Liver (tissue), 3 donors: ENCODE measurements around the gene INO80.
A peak's percentile ranks its signal among the peaks of the same experiment; 100 is the strongest.

ENCODE experiments used
- EGR1 ChIP-seq, 2 donors: IDR thresholded peaks; 2 replicates each; pipeline ENCODE4 v1.6.1; 2016 to 2018; ENCODE audit warnings: antibody characterized with exemption in 2 of 2, low read depth in 2 of 2
- JUND ChIP-seq, 2 donors: IDR thresholded peaks; 2 replicates each; pipeline ENCODE4 v1.6.1; 2016; ENCODE audit warnings: antibody characterized with exemption in 2 of 2
- SP1 ChIP-seq: IDR thresholded peaks from 2 replicates; pipeline ENCODE4 v1.6.1; 2018; ENCODE audit warnings: antibody characterized with exemption, mild to moderate bottlenecking
- TAF1 ChIP-seq: conservative IDR thresholded peaks from 2 replicates; pipeline ENCODE4 v1.6.1; 2016; ENCODE audit warnings: antibody characterized with exemption, mild to moderate bottlenecking
- YY1 ChIP-seq: IDR thresholded peaks from 2 replicates; pipeline ENCODE4 v1.6.1; 2016; ENCODE audit warnings: antibody characterized with exemption, mild to moderate bottlenecking
- TF ChIP-seq, protein P1 (sequence below): fragments of 150-350 bp; IDR thresholded peaks from 2 replicates; pipeline ENCODE4 v1.5.1; 2017; ENCODE audit warnings: improper control_type of control experiment, low read depth, low read length; ENCODE audit not compliant: missing input control
- TF ChIP-seq, protein P2 (sequence below): IDR thresholded peaks from 2 replicates; pipeline ENCODE4 v1.6.1; 2016; ENCODE audit warnings: antibody characterized with exemption, mild to moderate bottlenecking
- donor health status: healthy.
- donor health status: healthy.

DNA sequence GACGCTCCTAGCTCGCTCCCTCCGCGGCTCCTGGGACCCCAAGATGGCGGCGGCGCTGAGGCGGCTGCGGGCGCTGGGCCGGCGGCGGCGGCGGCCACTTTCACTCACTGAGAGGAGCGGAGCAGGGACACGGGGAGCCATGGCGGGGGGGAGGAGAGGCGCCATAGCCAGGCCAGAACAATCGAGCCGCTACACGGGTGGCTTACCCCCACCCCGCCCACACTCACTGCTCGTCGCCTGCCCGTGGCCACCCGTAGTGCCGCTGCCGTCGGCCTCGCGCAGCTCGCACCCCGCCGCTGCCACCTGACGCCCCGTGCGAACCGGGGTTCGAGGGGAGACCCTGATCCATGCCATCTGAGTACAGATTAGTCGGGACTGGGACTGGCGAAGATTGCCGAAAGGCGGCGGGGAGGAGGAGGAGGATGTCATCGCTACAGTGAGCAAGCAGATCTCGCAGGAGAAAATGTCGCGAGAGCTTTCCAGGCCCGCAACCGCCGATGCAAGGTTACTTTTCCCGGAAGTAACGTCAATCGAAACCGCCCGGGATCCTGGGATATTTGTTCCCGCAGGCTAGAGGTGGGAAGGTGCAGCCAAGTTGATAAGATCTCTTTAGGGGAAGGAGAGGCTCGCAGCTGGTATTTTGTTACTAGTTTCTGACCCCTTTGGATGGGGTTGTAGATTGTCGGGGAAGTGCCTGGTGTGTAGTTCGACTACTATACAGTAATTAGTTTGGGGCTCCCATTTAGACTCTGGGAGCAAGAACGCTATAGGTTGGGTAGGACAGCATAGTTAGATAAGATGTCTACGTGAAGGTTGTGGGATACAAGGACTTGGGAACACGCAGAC, at the start of gene INO80:
- TF ChIP-seq, protein P1, sequence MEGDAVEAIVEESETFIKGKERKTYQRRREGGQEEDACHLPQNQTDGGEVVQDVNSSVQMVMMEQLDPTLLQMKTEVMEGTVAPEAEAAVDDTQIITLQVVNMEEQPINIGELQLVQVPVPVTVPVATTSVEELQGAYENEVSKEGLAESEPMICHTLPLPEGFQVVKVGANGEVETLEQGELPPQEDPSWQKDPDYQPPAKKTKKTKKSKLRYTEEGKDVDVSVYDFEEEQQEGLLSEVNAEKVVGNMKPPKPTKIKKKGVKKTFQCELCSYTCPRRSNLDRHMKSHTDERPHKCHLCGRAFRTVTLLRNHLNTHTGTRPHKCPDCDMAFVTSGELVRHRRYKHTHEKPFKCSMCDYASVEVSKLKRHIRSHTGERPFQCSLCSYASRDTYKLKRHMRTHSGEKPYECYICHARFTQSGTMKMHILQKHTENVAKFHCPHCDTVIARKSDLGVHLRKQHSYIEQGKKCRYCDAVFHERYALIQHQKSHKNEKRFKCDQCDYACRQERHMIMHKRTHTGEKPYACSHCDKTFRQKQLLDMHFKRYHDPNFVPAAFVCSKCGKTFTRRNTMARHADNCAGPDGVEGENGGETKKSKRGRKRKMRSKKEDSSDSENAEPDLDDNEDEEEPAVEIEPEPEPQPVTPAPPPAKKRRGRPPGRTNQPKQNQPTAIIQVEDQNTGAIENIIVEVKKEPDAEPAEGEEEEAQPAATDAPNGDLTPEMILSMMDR: no peak
- TF ChIP-seq SP1 (peak; percentile 72), JUND (IDR thresholded peaks at IDR 0.05) (peak; percentile 27 to 70), YY1 (peak; percentile 93), EGR1 (IDR thresholded peaks at IDR 0.05; ENCODE audit: low read depth in 2 of 2) (peak; percentile 25 to 74), TAF1 (peak; percentile 91)
- TF ChIP-seq, protein P2, sequence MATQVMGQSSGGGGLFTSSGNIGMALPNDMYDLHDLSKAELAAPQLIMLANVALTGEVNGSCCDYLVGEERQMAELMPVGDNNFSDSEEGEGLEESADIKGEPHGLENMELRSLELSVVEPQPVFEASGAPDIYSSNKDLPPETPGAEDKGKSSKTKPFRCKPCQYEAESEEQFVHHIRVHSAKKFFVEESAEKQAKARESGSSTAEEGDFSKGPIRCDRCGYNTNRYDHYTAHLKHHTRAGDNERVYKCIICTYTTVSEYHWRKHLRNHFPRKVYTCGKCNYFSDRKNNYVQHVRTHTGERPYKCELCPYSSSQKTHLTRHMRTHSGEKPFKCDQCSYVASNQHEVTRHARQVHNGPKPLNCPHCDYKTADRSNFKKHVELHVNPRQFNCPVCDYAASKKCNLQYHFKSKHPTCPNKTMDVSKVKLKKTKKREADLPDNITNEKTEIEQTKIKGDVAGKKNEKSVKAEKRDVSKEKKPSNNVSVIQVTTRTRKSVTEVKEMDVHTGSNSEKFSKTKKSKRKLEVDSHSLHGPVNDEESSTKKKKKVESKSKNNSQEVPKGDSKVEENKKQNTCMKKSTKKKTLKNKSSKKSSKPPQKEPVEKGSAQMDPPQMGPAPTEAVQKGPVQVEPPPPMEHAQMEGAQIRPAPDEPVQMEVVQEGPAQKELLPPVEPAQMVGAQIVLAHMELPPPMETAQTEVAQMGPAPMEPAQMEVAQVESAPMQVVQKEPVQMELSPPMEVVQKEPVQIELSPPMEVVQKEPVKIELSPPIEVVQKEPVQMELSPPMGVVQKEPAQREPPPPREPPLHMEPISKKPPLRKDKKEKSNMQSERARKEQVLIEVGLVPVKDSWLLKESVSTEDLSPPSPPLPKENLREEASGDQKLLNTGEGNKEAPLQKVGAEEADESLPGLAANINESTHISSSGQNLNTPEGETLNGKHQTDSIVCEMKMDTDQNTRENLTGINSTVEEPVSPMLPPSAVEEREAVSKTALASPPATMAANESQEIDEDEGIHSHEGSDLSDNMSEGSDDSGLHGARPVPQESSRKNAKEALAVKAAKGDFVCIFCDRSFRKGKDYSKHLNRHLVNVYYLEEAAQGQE: peak; percentile 94
